WTC11 (cell line): ENCODE data around the gene TLR10.

Experiments
- CTCF ChIP-seq: fragments of 200-600 bp; IDR thresholded peaks from 2 replicates; pipeline ENCODE4 v1.8.0; 2022; ENCODE audit warnings: antibody characterized with exemption
- E2F1 ChIP-seq: sonication (generic); formaldehyde crosslinking; IDR thresholded peaks from 2 replicates; pipeline ENCODE4 v1.8.0; 2022; ENCODE audit warnings: mild to moderate bottlenecking, missing genetic modification reagents
- FOXP1 ChIP-seq: sonication (generic); formaldehyde crosslinking; IDR thresholded peaks from 2 replicates; pipeline ENCODE4 v1.8.0; 2022; ENCODE audit warnings: missing genetic modification reagents, mild to moderate bottlenecking, moderate library complexity, borderline replicate concordance
- ZNF232 ChIP-seq: sonication (generic); formaldehyde crosslinking; IDR thresholded peaks from 2 replicates; pipeline ENCODE4 v1.8.0; 2022; ENCODE audit warnings: mild to moderate bottlenecking, missing genetic modification reagents
- ZNF263 ChIP-seq: sonication (generic); formaldehyde crosslinking; IDR thresholded peaks from 2 replicates; pipeline ENCODE4 v1.8.1; 2022; ENCODE audit warnings: low read depth, mild to moderate bottlenecking, moderate library complexity, missing genetic modification reagents
- ZSCAN18 ChIP-seq: fragments of 250-450 bp; sonication (Bioruptor Pico); IDR thresholded peaks from 2 replicates; pipeline ENCODE4 v2.1.2; 2022; ENCODE audit warnings: mild to moderate bottlenecking, moderate library complexity
- TF ChIP-seq, protein P1 (sequence below): sonication (generic); formaldehyde crosslinking; IDR thresholded peaks from 2 replicates; pipeline ENCODE4 v1.8.1; 2023; ENCODE audit warnings: mild to moderate bottlenecking, missing genetic modification reagents

DNA sequence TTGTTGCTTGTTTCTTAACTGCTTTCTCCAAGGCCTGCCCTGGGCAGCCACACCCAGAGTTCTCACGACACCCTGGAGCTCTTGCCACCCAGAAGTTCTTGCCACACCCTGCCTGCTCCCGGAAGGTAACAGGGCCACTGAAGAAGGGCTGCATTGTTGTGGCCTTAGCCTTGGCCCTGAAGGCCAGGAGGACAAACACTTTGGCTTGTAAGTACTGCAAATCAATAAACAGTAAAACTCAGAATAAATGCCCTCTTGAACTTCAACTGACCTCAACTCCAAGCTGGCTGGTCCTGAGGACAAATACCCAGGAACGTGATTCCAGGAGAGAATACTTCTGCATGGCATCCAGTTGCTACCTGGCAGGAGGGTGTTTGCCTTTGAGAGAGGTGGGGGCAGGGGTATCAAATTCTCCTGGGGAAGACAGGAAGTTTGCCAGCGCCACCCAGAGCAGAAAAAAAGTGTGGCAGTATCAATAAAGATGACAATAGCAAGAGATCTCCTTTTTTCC, 54.1 kb downstream of the TLR10 start:
- TF ChIP-seq CTCF (no peak), E2F1 (CRISPR knock-in tag) (no peak), ZNF263 (CRISPR knock-in tag) (no peak), ZSCAN18 (CRISPR knock-in tag) (no peak), FOXP1 (CRISPR knock-in tag) (no peak), ZNF232 (CRISPR knock-in tag) (no peak)
- TF ChIP-seq, protein P1, sequence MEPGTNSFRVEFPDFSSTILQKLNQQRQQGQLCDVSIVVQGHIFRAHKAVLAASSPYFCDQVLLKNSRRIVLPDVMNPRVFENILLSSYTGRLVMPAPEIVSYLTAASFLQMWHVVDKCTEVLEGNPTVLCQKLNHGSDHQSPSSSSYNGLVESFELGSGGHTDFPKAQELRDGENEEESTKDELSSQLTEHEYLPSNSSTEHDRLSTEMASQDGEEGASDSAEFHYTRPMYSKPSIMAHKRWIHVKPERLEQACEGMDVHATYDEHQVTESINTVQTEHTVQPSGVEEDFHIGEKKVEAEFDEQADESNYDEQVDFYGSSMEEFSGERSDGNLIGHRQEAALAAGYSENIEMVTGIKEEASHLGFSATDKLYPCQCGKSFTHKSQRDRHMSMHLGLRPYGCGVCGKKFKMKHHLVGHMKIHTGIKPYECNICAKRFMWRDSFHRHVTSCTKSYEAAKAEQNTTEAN (CRISPR knock-in tag): no peak
